H9 (cell line): ENCODE results near the gene ZNF527. TPM values are rescaled to one million over a fixed set of nuclear protein-coding genes. Genes with fewer than 3 reads are reported as not detected.

Experiments used
- DNase-seq: peaks from one replicate; pipeline ENCODE4 v3.0.0-alpha.2; 2017
- H2AFZ ChIP-seq: one replicate; pipeline ENCODE4 v1.6.1; 2013; ENCODE audit warnings: mild to moderate bottlenecking, low read length, control low read depth, moderate library complexity
- H2AK5ac ChIP-seq: 2 replicates; pipeline ENCODE4 v1.6.1; 2013; ENCODE audit warnings: low read length, control low read depth, mixed read lengths; ENCODE audit not compliant: insufficient read length
- H2BK120ac ChIP-seq: one replicate; pipeline ENCODE4 v1.6.1; 2013; ENCODE audit warnings: low read depth, mild to moderate bottlenecking, low read length, control low read depth, inconsistent platforms; ENCODE audit not compliant: poor library complexity, severe bottlenecking
- H2BK12ac ChIP-seq: 2 replicates; pipeline ENCODE4 v1.6.1; 2013; ENCODE audit warnings: low read length, control low read depth, mixed read lengths, low read depth; ENCODE audit not compliant: insufficient read length
- H2BK15ac ChIP-seq: 2 replicates; pipeline ENCODE4 v1.6.1; 2013; ENCODE audit warnings: low read depth, low read length, control low read depth
- H2BK20ac ChIP-seq: one replicate; pipeline ENCODE4 v1.6.1; 2013; ENCODE audit warnings: low read depth, mild to moderate bottlenecking, low read length, control low read depth, inconsistent platforms; ENCODE audit not compliant: poor library complexity, severe bottlenecking
- H2BK5ac ChIP-seq: 2 replicates; pipeline ENCODE4 v1.6.1; 2013; ENCODE audit warnings: low read length, control low read depth, mixed read lengths; ENCODE audit not compliant: insufficient read length
- H3K14ac ChIP-seq: 2 replicates; pipeline ENCODE4 v1.6.1; 2013; ENCODE audit warnings: low read length, control low read depth; ENCODE audit not compliant: insufficient read depth
- H3K18ac ChIP-seq: 2 replicates; pipeline ENCODE4 v1.6.1; 2013; ENCODE audit warnings: low read depth, mild to moderate bottlenecking, mixed read lengths, low read length, control low read depth; ENCODE audit not compliant: insufficient read length
- H3K23ac ChIP-seq: 2 replicates; pipeline ENCODE4 v1.6.1; 2013; ENCODE audit warnings: low read length, control low read depth, mixed read lengths, low read depth; ENCODE audit not compliant: insufficient read length
- H3K23me2 ChIP-seq: 2 replicates; pipeline ENCODE4 v1.6.1; 2013; ENCODE audit warnings: low read depth, mild to moderate bottlenecking, mixed read lengths, low read length, control low read depth; ENCODE audit not compliant: insufficient read length, poor library complexity, severe bottlenecking
- H3K27ac ChIP-seq: 2 replicates; pipeline ENCODE4 v1.5.1; 2013; ENCODE audit warnings: low read length, control low read depth, mixed read lengths, low read depth; ENCODE audit not compliant: insufficient read length
- H3K27me3 ChIP-seq: 2 replicates; pipeline ENCODE4 v1.6.1; 2013; ENCODE audit warnings: low read length, control low read depth, inconsistent platforms; ENCODE audit not compliant: insufficient read depth
- H3K4ac ChIP-seq: 2 replicates; pipeline ENCODE4 v1.6.1; 2013; ENCODE audit warnings: low read depth, mild to moderate bottlenecking, control low read depth, inconsistent platforms, low read length, moderate library complexity
- H3K4me1 ChIP-seq: 2 replicates; pipeline ENCODE4 v1.6.1; 2013; ENCODE audit warnings: low read length, control low read depth, inconsistent platforms; ENCODE audit not compliant: insufficient read depth
- H3K4me2 ChIP-seq: 2 replicates; pipeline ENCODE4 v1.6.1; 2013; ENCODE audit warnings: low read length, control low read depth, mixed read lengths; ENCODE audit not compliant: insufficient read length, insufficient read depth
- H3K56ac ChIP-seq: 2 replicates; pipeline ENCODE4 v1.6.1; 2013; ENCODE audit warnings: low read depth, mild to moderate bottlenecking, mixed read lengths, low read length, control low read depth; ENCODE audit not compliant: insufficient read length
- H3K79me1 ChIP-seq: 2 replicates; pipeline ENCODE4 v1.6.1; 2013; ENCODE audit warnings: low read depth, mild to moderate bottlenecking, moderate library complexity, low read length, control low read depth, inconsistent platforms; ENCODE audit not compliant: insufficient read depth, poor library complexity, severe bottlenecking
- H3K79me2 ChIP-seq: 2 replicates; pipeline ENCODE4 v1.6.1; 2013; ENCODE audit warnings: low read length, control low read depth, inconsistent platforms; ENCODE audit not compliant: insufficient read depth
- H3K9ac ChIP-seq: 2 replicates; pipeline ENCODE4 v1.6.1; 2013; ENCODE audit warnings: low read length, control low read depth, mixed read lengths; ENCODE audit not compliant: insufficient read length; ENCODE audit errors: extremely low read depth
- H3K9me3 ChIP-seq: one replicate; pipeline ENCODE4 v1.6.1; 2013; ENCODE audit warnings: low read depth, low read length, inconsistent platforms; ENCODE audit not compliant: control insufficient read depth
- H3T11ph ChIP-seq: one replicate; pipeline ENCODE4 v1.6.1; 2013; ENCODE audit warnings: mild to moderate bottlenecking, low read length, control low read depth, inconsistent platforms
- H4K20me1 ChIP-seq: one replicate; pipeline ENCODE4 v1.6.1; 2013; ENCODE audit not compliant: control insufficient read depth, insufficient read length, insufficient read depth
- H4K5ac ChIP-seq: 2 replicates; pipeline ENCODE4 v1.6.1; 2013; ENCODE audit warnings: low read depth, mild to moderate bottlenecking, mixed read lengths, low read length, control low read depth; ENCODE audit not compliant: insufficient read length
- H4K8ac ChIP-seq: replicated peaks from 2 replicates; pipeline ENCODE4 v1.6.1; 2013; ENCODE audit warnings: low read length, control low read depth, mixed read lengths, low read depth; ENCODE audit not compliant: insufficient read length
- H4K91ac ChIP-seq: 2 replicates; pipeline ENCODE4 v1.6.1; 2013; ENCODE audit warnings: low read depth, mild to moderate bottlenecking, moderate library complexity, mixed read lengths, low read length, control low read depth; ENCODE audit not compliant: insufficient read length
- H3K27ac Mint-ChIP-seq, 3 experiments: 2 replicates in 2 of 3; 3 replicates in 1 of 3; pipeline ENCODE4 v1.8.0; 2020 to 2021; ENCODE audit warnings: mixed read lengths in 3 of 3, mild to moderate bottlenecking in 1 of 3, moderate library complexity in 1 of 3
- H3K27me3 Mint-ChIP-seq: 2 replicates; pipeline ENCODE4 v1.8.0; 2021; ENCODE audit warnings: low read depth, mild to moderate bottlenecking, moderate library complexity, mixed read lengths
- H3K36me3 Mint-ChIP-seq, 3 experiments: 2 replicates in 2 of 3; 3 replicates in 1 of 3; pipeline ENCODE4 v1.8.0; 2020 to 2021; ENCODE audit warnings: low read depth in 3 of 3, mixed read lengths in 3 of 3; ENCODE audit not compliant: insufficient read depth in 1 of 3
- H3K4me1 Mint-ChIP-seq, 2 experiments: 2 replicates each; pipeline ENCODE4 v1.8.0; 2020; ENCODE audit warnings: mixed read lengths in 2 of 2
- H3K4me3 Mint-ChIP-seq, 2 experiments: 2 replicates in 1 of 2; 3 replicates in 1 of 2; pipeline ENCODE4 v1.8.0; 2020 to 2021; ENCODE audit warnings: mild to moderate bottlenecking in 2 of 2, mixed read lengths in 2 of 2, moderate library complexity in 1 of 2
- H3K9me3 Mint-ChIP-seq, 2 experiments: 2 replicates in 1 of 2; 3 replicates in 1 of 2; pipeline ENCODE4 v1.8.0; 2020; ENCODE audit warnings: mild to moderate bottlenecking in 2 of 2, mixed read lengths in 2 of 2, moderate library complexity in 1 of 2
- CTCF ChIP-seq: fragments of 200-600 bp; sonication (generic); conservative IDR thresholded peaks from 3 replicates; pipeline ENCODE4 v1.8.0; 2021; ENCODE audit warnings: antibody characterized with exemption, mild to moderate bottlenecking
- WGBS: extraction: QIAGEN DNeasy Blood & Tissue Kit; methylation state at CpG from one replicate; pipeline ENCODE4 v1.1.7; 2013; ENCODE audit warnings: missing lambda C conversion rate, low lambda C conversion rate, mixed read lengths; ENCODE audit not compliant: insufficient read length; ENCODE audit errors: extremely low coverage; 5-methylcytosine and 5-hydroxymethylcytosine counted together
- long read RNA-seq: library from polyadenylated mRNA; unstranded; transcript quantifications from one replicate; pipeline ENCODE4 v2.0.0, GENCODE V29; 2020
- total RNA-seq: library from RNA; stranded (reverse); gene quantifications from 2 replicates; pipeline ENCODE4 v1.2.1, GENCODE V29; 2021

ZNF527 gene
- total RNA-seq, result 5.2 and 6.1 TPM in 2 replicates
- long read RNA-seq, transcript ZNF527-202 (5 exons, 2,828 nt), result major isoform, 11 of 18 reads
- long read RNA-seq, partial matches to known transcripts, result 1 of 18 reads
- long read RNA-seq, other reads (novel, unspliced or antisense), result 6 of 18 reads

- Histone ChIP-seq H2AK5ac (no peak within 1 kb of the TSS), H3K79me2 (no peaks in the 10 kb centered on the region), H4K91ac (no peak within 1 kb of the TSS), H2BK15ac (no peak within 1 kb of the TSS), H2BK5ac (no peak within 1 kb of the TSS), H3K4me2 (peak within 1 kb of the TSS; percentile 90), H3K23me2 (peaks cover 3% of the 10 kb centered on the region), H3K9me3 (peaks cover 5% of the 10 kb centered on the region), H2BK20ac (no peak within 1 kb of the TSS), H2BK120ac (no peak within 1 kb of the TSS), H3K18ac (peak within 1 kb of the TSS; percentile 51), H4K20me1 (no peaks in the 10 kb centered on the region), H3K4ac (no peak within 1 kb of the TSS), H2AFZ (peak within 1 kb of the TSS; percentile 89), H3K4me1 (no peaks in the 10 kb centered on the region; the same call in 1 of the 2 replicates), H3K23ac (no peak within 1 kb of the TSS), H3K14ac (peak within 1 kb of the TSS; percentile 77; the same call in 1 of the 2 replicates), H3T11ph (no peak within 1 kb of the TSS), H3K9ac (peak within 1 kb of the TSS; percentile 79), H3K56ac (no peak within 1 kb of the TSS), H4K5ac (no peak within 1 kb of the TSS), H2BK12ac (no peak within 1 kb of the TSS), H4K8ac (no peak within 1 kb of the TSS), H3K27ac (no peak within 1 kb of the TSS), H3K27me3 (no peaks in the 10 kb centered on the region), H3K79me1 (no peaks in the 10 kb centered on the region)
- H3K27ac Mint-ChIP-seq, result peak within 1 kb of the TSS; percentile 88 to 99 (median 92); a peak in 5 of 7 replicates
- peak within 1 kb of the TSS; percentile 82 to 89 for H3K4me3 Mint-ChIP-seq
- H3K27me3 Mint-ChIP-seq, result no peaks in the 10 kb centered on the region; the same call in 1 of the 2 replicates
- H3K4me1 Mint-ChIP-seq, result peaks cover 8 to 11% of the 10 kb centered on the region in 2 experiments
- H3K9me3 Mint-ChIP-seq, result peaks cover 6 to 18% of the 10 kb centered on the region in 2 experiments
- WGBS, result no CpG with 5 or more reads among the region's 58 CpGs
- DNase-seq, result peak; percentile 98
- no peak for TF ChIP-seq CTCF
- H3K36me3 Mint-ChIP-seq, result peaks cover 0 to 6% (median 0%) of the 10 kb centered on the region in 3 experiments; a peak in 5 of 7 replicates
These were observed at the start of gene ZNF527 for GRCh38 chr19:37370880-37371661. Gene ZNF527, plus strand, starts transcription at chr19:37371099. Its CDS starts 3,100 bp downstream, at chr19:37374199.
